CD4-positive, alpha-beta memory T cell (primary cell): ENCODE measurements around the gene COQ4. TPM values are rescaled to one million over a fixed set of nuclear protein-coding genes. Genes with fewer than 3 reads are reported as not detected.
A peak's percentile ranks its signal among the peaks of the same experiment; 100 is the strongest.

Source experiments
- CTCF ChIA-PET: fragments of 350-600 bp; sonication (Branson Sonifier 250); formaldehyde crosslinking; loops from one replicate; lab custom pipeline; 2021; ENCODE audit warnings: inconsistent platforms; ENCODE audit not compliant: partially characterized antibody; lab: Charles Lee
- POLR2A ChIA-PET: fragments of 350-600 bp; sonication (Branson Sonifier 250); formaldehyde crosslinking; loops from one replicate; lab custom pipeline; 2021; ENCODE audit not compliant: partially characterized antibody; lab: Charles Lee
- DNase-seq, 5 donors: peaks; one replicate each; pipeline versions ENCODE4 v3.0.0 to v3.0.0-alpha.2; 2020 to 2022; ENCODE audit warnings: mixed read lengths in 1 of 5
- H3K27ac ChIP-seq: one replicate; pipeline ENCODE4 v1.7.0; 2013; ENCODE audit warnings: low read depth, low read length
- H3K27me3 ChIP-seq: 2 replicates; pipeline ENCODE4 v1.7.0; 2013; ENCODE audit warnings: mild to moderate bottlenecking, low read length, moderate library complexity; ENCODE audit not compliant: insufficient read depth
- H3K36me3 ChIP-seq: 2 replicates; pipeline ENCODE4 v1.7.0; 2013; ENCODE audit warnings: mild to moderate bottlenecking, low read length, moderate library complexity; ENCODE audit not compliant: insufficient read depth
- H3K4me1 ChIP-seq: 2 replicates; pipeline ENCODE4 v1.7.0; 2013; ENCODE audit warnings: mild to moderate bottlenecking, low read length, moderate library complexity; ENCODE audit not compliant: insufficient read depth
- H3K4me3 ChIP-seq, 2 donors: one replicate each; pipeline ENCODE4 v1.7.0; 2013; ENCODE audit warnings: low read length in 2 of 2, mild to moderate bottlenecking in 1 of 2
- H3K9me3 ChIP-seq, 2 donors: one replicate each; pipeline ENCODE4 v1.7.0; 2013; ENCODE audit warnings: low read length in 2 of 2, control low read depth in 1 of 2; ENCODE audit not compliant: control insufficient read depth in 1 of 2
- H3K27ac Mint-ChIP-seq, 7 donors: one replicate each; pipeline ENCODE4 v1.8.0; 2020 to 2021; ENCODE audit warnings: mixed read lengths in 7 of 7, mild to moderate bottlenecking in 6 of 7, inconsistent platforms in 3 of 7, moderate library complexity in 3 of 7
- H3K27me3 Mint-ChIP-seq, 2 donors: one replicate each; pipeline ENCODE4 v1.8.0; 2020 to 2021; ENCODE audit warnings: mixed read lengths in 2 of 2
- H3K36me3 Mint-ChIP-seq, 2 donors: one replicate each; pipeline ENCODE4 v1.8.0; 2020 to 2021; ENCODE audit warnings: mixed read lengths in 2 of 2, inconsistent platforms in 1 of 2, mild to moderate bottlenecking in 1 of 2
- H3K4me1 Mint-ChIP-seq, 4 donors: one replicate each; pipeline ENCODE4 v1.8.0; 2020 to 2021; ENCODE audit warnings: mixed read lengths in 4 of 4, mild to moderate bottlenecking in 1 of 4
- H3K4me3 Mint-ChIP-seq, 8 donors: one replicate each; pipeline ENCODE4 v1.8.0; 2020 to 2021; ENCODE audit warnings: mixed read lengths in 8 of 8, mild to moderate bottlenecking in 7 of 8, moderate library complexity in 6 of 8, inconsistent platforms in 3 of 8
- H3K9me3 Mint-ChIP-seq, 8 donors: one replicate each; pipeline ENCODE4 v1.8.0; 2020 to 2021; ENCODE audit warnings: mixed read lengths in 8 of 8, mild to moderate bottlenecking in 5 of 8, inconsistent platforms in 3 of 8, moderate library complexity in 1 of 8
- intact Hi-C: fragments of 100-400 bp; cut with micrococcal nuclease; formaldehyde crosslinking; loops from one replicate; pipeline ENCODE4 v1.15.1; 2023
- polyA plus RNA-seq, 2 donors: library from polyadenylated mRNA; unstranded; fragments of 300-500 nt; fragmentation: Illumina TruSeq; gene quantifications; one replicate each; pipeline ENCODE4 v1.2.3, GENCODE V29; 2021
- total RNA-seq, 2 experiments: library from RNA; stranded (reverse); gene quantifications; one replicate each; pipeline ENCODE4 v1.2.3, GENCODE V29; 2021

COQ4 gene
- total and polyA plus RNA-seq, 4 experiments from 2014 or later = 34.8 to 51.3 (median 46.3) TPM

DNA sequence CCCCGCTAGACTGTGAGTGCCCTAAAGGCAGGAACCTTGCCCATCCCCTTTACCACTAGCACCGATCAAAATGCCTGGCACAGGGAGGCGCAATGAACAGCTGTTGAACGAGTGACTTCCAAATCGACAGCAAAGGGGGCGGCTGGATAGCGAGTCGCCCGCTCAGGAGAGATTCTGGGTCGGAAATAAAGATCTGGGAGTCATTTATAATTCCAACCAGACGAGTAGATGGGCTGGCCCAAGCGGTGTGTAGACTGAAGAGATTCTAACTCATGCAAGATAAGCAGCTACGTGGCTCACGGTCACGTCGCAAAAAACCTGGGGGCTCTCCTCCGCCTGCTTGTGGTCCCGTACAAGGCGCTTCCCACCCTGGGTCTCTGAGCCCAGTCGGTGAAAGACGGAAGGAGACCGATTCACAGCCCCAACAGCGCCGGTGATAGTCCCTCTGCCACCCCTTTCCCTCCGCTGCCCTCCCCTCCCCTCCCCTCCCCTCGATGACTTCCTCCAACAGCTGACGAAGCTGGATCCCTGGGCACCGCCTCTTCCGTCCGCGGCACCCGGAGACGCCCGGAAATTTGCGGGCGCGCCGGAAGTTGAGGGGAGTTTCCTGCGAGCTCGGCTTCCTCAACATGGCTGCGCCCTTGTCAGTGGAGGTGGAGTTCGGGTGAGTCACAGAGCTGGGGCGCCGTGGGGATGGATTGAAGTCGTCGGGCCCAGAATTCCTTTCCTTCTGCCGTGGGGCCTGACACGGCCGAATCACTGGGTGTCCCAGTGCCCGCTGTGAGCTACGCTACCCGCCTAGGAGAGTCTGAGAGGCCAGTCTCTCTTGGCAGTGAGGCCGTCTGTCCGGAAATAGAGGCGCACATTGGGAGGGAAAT is 48.4 kb downstream of the COQ4 start, which contains the start of gene URM1:
Gene URM1, plus strand, starts transcription at position 623 of the 878 bp plus-strand sequence. Its CDS starts 7 bp downstream, at position 630.
- H3K4me1 Mint-ChIP-seq = peaks cover 22 to 37% (median 29%) of the 10 kb centered on the region in 4 donors
- intact Hi-C loops = loop anchor here (1.0 to 10.0 kb wide), 7 partner anchors 9 to 404 kb away; partner anchors contain the start of genes COQ4, NAIF1, ODF2 and SLC27A4
- peaks cover 9 to 28% of the 10 kb centered on the region in 2 donors for H3K36me3 Mint-ChIP-seq
- H3K4me3 Mint-ChIP-seq = peak within 1 kb of the TSS; percentile 95 to 98 (median 96)
- CTCF ChIA-PET = interaction anchor here (0.6 to 4.3 kb wide), 11 partner anchors 9 to 116 kb away, joined by 3 to 54 read pairs (median 3); no protein-coding TSS in a partner anchor
- peaks cover 0 to 2% (median 0%) of the 10 kb centered on the region in 8 donors for H3K9me3 Mint-ChIP-seq
- Histone ChIP-seq H3K36me3 (peaks cover 11% of the 10 kb centered on the region), H3K4me3 (peak within 1 kb of the TSS; percentile 88 to 95), H3K4me1 (peaks cover 20% of the 10 kb centered on the region), H3K27me3 (no peaks in the 10 kb centered on the region), H3K27ac (peak within 1 kb of the TSS; percentile 91), H3K9me3 (no peaks in the 10 kb centered on the region)
- H3K27ac Mint-ChIP-seq = peak within 1 kb of the TSS; percentile 97 to 99 (median 98)
- POLR2A ChIA-PET = interaction anchor here (0.7 to 3.7 kb wide), 22 partner anchors 10 to 657 kb away, joined by 3 to 41 read pairs (median 6); partner anchors contain the start of genes ENDOG, GLE1, GOLGA2 and ODF2
- H3K27me3 Mint-ChIP-seq = peaks cover 2 to 4% of the 10 kb centered on the region in 2 donors
- DNase-seq = peak; percentile 95 to 98 (median 96)

DNA sequence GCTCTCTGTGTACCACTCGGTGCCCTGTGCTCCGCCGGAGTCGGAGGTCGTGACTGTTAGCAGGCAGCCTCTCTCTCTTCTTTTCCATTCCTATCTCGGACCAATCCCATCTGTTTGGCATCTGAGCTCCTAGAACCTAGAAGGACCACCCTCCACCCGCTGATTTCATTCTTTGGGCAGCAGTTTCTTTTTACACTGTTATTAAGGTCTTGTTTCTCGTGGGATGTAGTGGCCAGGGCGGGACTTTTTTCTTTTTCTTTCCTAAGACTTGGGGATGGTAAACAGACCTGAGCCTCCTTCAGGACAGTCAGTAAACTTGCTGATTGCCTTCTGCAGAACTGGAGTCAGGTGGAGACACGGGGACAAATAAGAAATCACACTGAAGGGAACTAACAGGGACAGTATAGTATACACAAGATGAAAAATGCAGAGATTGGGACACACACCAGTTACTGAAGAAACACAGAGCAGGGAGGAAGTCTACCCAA is 49.0 kb downstream of the COQ4 start:
- DNase-seq = no peak
- Mint-ChIP-seq H3K4me1 (peaks cover 22 to 37% (median 29%) of the 10 kb centered on the region in 4 donors), H3K9me3 (peaks cover 0 to 2% (median 0%) of the 10 kb centered on the region in 8 donors), H3K4me3 (peak overlapping the region; percentile 95 to 98 (median 96)), H3K36me3 (peaks cover 9 to 28% of the 10 kb centered on the region in 2 donors), H3K27ac (peak overlapping the region; percentile 97 to 99 (median 98)), H3K27me3 (peaks cover 2 to 4% of the 10 kb centered on the region in 2 donors)
- H3K27me3 ChIP-seq = no peaks in the 10 kb centered on the region
- H3K27ac ChIP-seq = peak overlapping the region; percentile 91
- ChIA-PET CTCF (interaction anchor here (0.9 to 4.3 kb wide), 7 partner anchors 10 to 116 kb away, joined by 3 to 54 read pairs (median 4); no protein-coding TSS in a partner anchor), POLR2A (interaction anchor here (1.1 to 3.7 kb wide), 17 partner anchors 10 to 656 kb away, joined by 3 to 41 read pairs (median 6); partner anchors contain the start of genes ENDOG, GLE1, GOLGA2 and ODF2)
- intact Hi-C loops = loop anchor here (1.0 to 10.0 kb wide), 7 partner anchors 9 to 403 kb away; partner anchors contain the start of genes COQ4, NAIF1, ODF2 and SLC27A4
- no peaks in the 10 kb centered on the region for H3K9me3 ChIP-seq
- H3K36me3 ChIP-seq = peaks cover 11% of the 10 kb centered on the region
- H3K4me3 ChIP-seq = peak overlapping the region; percentile 75 to 95
- peaks cover 20% of the 10 kb centered on the region for H3K4me1 ChIP-seq

DNA sequence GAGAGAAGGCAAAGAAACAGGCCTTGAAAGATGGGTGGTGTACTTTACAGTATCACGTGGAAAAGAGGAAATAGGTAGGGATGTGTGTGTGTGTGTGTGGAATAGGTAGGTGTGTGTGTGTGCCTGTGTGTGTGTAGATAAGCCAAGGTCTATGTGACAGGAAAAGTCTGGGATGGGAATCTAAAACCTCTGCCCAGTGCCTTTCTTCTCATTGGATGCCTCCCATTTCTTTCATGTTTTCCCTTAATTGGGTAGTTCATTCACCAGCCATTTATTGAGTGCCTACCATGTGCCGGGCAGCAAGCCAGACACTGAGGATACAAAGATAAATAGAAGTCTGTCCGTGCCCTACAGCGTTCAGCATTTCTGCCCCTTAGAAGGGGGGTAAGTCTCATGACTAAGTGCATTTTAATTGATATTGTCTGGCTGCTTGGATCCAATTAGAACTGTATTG is 49.6 kb downstream of the COQ4 start:
- H3K4me3 Mint-ChIP-seq = peak overlapping the region; percentile 95 to 98 (median 96)
- CTCF ChIA-PET = interaction anchor here (1.5 to 4.3 kb wide), 2 partner anchors 11 to 48 kb away, joined by 5 to 54 read pairs; no protein-coding TSS in a partner anchor

DNA sequence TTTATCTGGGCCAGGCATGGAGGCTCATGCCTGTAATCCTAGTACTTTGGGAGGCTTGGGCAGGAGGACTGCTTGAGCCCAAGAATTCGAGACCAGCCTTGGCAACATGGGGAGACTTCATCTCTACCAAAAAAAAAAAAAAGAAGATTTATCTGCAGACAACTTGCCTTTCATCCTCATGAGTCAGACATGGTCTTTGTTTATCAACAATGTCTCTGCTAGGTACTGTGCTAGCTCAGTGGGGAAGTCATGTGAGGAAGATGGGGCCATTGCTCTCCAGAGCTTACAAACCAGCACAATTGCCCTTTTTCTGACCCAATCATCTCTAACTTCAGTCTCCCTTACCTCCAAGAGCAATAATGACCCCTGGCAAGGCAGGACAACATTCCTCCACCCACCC is 50.1 kb downstream of the COQ4 start:
- Mint-ChIP-seq H3K27ac (peak overlapping the region in 5 of 7 donors; percentile 50 to 99 (median 97)), H3K9me3 (peaks cover 0 to 2% (median 0%) of the 10 kb centered on the region in 8 donors), H3K4me3 (peak overlapping the region; percentile 95 to 98 (median 96)), H3K36me3 (peaks cover 11 to 31% of the 10 kb centered on the region in 2 donors), H3K27me3 (no peaks in the 10 kb centered on the region), H3K4me1 (peaks cover 22 to 37% (median 30%) of the 10 kb centered on the region in 4 donors)
- H3K27me3 ChIP-seq = no peaks in the 10 kb centered on the region
- no peak overlapping the region for H3K4me3 ChIP-seq
- intact Hi-C loops = loop anchor here (10.0 kb wide), 1 partner anchor 402 kb away; the partner anchor contains the start of gene ZER1
- DNase-seq = no peak
- peaks cover 13% of the 10 kb centered on the region for H3K36me3 ChIP-seq
- POLR2A ChIA-PET = interaction anchor here (0.7 to 3.7 kb wide), 2 partner anchors 11 to 1492 kb away, joined by 3 to 41 read pairs; no protein-coding TSS in a partner anchor
- H3K4me1 ChIP-seq = peaks cover 20% of the 10 kb centered on the region
- CTCF ChIA-PET = interaction anchor here (4.3 kb wide), 1 partner anchor 11 kb away, joined by 54 read pairs; no protein-coding TSS in a partner anchor
- H3K27ac ChIP-seq = no peak overlapping the region
- no peaks in the 10 kb centered on the region for H3K9me3 ChIP-seq

More for the DNA sequence above, 49.6 kb downstream of the COQ4 start:
- Histone ChIP-seq H3K36me3 (peaks cover 11% of the 10 kb centered on the region), H3K27me3 (no peaks in the 10 kb centered on the region), H3K4me3 (peak overlapping the region in 1 of 2 donors; percentile 95), H3K4me1 (peaks cover 20% of the 10 kb centered on the region), H3K9me3 (no peaks in the 10 kb centered on the region), H3K27ac (peak overlapping the region; percentile 91)
- no peak for DNase-seq
- peaks cover 9 to 31% of the 10 kb centered on the region in 2 donors for H3K36me3 Mint-ChIP-seq
- peak overlapping the region; percentile 97 to 99 (median 98) for H3K27ac Mint-ChIP-seq
- H3K9me3 Mint-ChIP-seq = peaks cover 0 to 2% (median 0%) of the 10 kb centered on the region in 8 donors
- peaks cover 22 to 37% (median 30%) of the 10 kb centered on the region in 4 donors for H3K4me1 Mint-ChIP-seq
- POLR2A ChIA-PET = interaction anchor here (0.7 to 3.7 kb wide), 7 partner anchors 11 to 1492 kb away, joined by 3 to 41 read pairs (median 7); partner anchors contain the start of genes GOLGA2, ODF2, SWI5 and TRUB2
- H3K27me3 Mint-ChIP-seq = peaks cover 0 to under 1% of the 10 kb centered on the region in 2 donors
- intact Hi-C loops = loop anchor here (10.0 kb wide), 1 partner anchor 403 kb away; the partner anchor contains the start of gene ZER1

- Mint-ChIP-seq H3K4me1 (peaks cover 23 to 37% (median 30%) of the 10 kb centered on the region in 4 donors), H3K27me3 (no peaks in the 10 kb centered on the region), H3K4me3 (no peak overlapping the region), H3K27ac (no peak overlapping the region), H3K9me3 (peaks cover 0 to 2% (median 0%) of the 10 kb centered on the region in 8 donors), H3K36me3 (peaks cover 18 to 41% of the 10 kb centered on the region in 2 donors)
- DNase-seq = no peak
- Histone ChIP-seq H3K4me1 (peaks cover 20% of the 10 kb centered on the region), H3K27me3 (no peaks in the 10 kb centered on the region), H3K27ac (no peak overlapping the region), H3K9me3 (no peaks in the 10 kb centered on the region), H3K36me3 (peaks cover 22% of the 10 kb centered on the region), H3K4me3 (no peak overlapping the region)
- intact Hi-C loops = loop anchor here (10.0 kb wide), 1 partner anchor 401 kb away; the partner anchor contains the start of gene ZER1
- ChIA-PET CTCF (no interaction called here), POLR2A (interaction anchor here (0.6 kb wide), 1 partner anchor 11 kb away, joined by 3 read pairs; no protein-coding TSS in a partner anchor)
These were observed 51.6 kb downstream of the COQ4 start for GRCh38 chr9:128374221-128374675.

DNA sequence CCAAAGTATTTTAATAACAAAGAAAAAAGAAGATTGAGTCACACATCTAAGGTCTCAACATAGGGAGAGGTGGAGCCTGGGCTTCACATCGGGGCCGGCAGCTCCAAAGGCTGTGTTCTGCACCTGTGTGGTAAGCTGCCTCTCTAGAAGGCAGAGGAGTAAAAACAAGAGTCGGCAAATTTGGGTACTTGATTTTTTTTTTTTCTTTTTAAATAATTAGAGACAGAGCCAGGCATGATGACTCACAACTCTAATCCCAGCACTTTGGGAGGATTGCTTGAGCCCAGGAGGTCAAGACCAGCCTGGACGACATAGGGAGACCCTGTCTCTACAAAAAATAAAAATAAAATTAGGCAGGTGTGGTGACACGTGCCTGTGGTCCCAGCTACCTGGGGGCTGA is 53.2 kb downstream of the COQ4 start:
- Mint-ChIP-seq H3K4me1 (peaks cover 16 to 28% (median 24%) of the 10 kb centered on the region in 4 donors), H3K4me3 (no peak overlapping the region)
- intact Hi-C loops = loop anchor here (10.0 kb wide), 1 partner anchor 399 kb away; the partner anchor contains the start of gene ZER1

More for the DNA sequence above, 53.2 kb downstream of the COQ4 start:
- Histone ChIP-seq H3K4me3 (no peak overlapping the region), H3K27ac (no peak overlapping the region), H3K36me3 (peaks cover 22% of the 10 kb centered on the region), H3K9me3 (no peaks in the 10 kb centered on the region), H3K4me1 (peaks cover 13% of the 10 kb centered on the region), H3K27me3 (no peaks in the 10 kb centered on the region)
- Mint-ChIP-seq H3K27ac (peak overlapping the region in 2 of 7 donors; percentile 22 to 58), H3K36me3 (peaks cover 24 to 44% of the 10 kb centered on the region in 2 donors), H3K9me3 (peaks cover 0 to 2% (median 0%) of the 10 kb centered on the region in 8 donors), H3K27me3 (no peaks in the 10 kb centered on the region)
- ChIA-PET POLR2A (no interaction called here), CTCF (no interaction called here)
- DNase-seq = no peak
